ENCODE measurements around the gene MAMLD1. TPM values are rescaled to one million over a fixed set of nuclear protein-coding genes. Genes with fewer than 3 reads are reported as not detected.

Gene MAMLD1
- total and polyA plus RNA-seq, 5 donors from 2014 or later = 0.14 to 1.7 (median 0.45) TPM

DNA sequence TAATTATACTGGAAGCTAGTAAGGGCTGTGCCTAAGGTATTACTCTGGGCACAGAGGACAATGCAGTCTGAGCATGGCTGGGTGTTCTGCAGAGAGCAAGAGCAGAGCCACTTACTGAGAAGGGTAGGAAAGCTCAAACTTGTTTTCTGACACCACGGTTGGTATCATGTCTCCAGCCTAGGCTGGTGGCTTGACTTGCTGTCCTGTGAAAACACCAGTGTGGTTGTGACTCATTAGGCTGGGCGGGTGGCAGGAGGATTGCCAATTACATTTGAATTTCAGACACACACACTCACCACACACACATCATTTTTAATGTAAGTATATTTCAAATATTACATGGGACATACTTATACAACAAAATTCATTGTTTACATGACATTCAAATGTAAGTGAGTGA, 185.6 kb downstream of the MAMLD1 start:
- Mint-ChIP-seq H3K4me1 (peaks cover 5 to 27% (median 7%) of the 10 kb centered on the region in 4 donors), H3K4me3 (no peak overlapping the region), H3K27me3 (no peaks in the 10 kb centered on the region), H3K27ac (no peak overlapping the region), H3K9me3 (no peaks in the 10 kb centered on the region), H3K36me3 (no peaks in the 10 kb centered on the region)
- DNase-seq (peak in 1 of 3 donors; percentile 7), ATAC-seq (ENCODE audit: low read depth in 2 of 2) (no peak)
- Histone ChIP-seq H3K27me3 (ENCODE audit: control insufficient read depth, insufficient read depth, low read length) (peaks cover 3% of the 10 kb centered on the region), H3K36me3 (ENCODE audit: control insufficient read depth, insufficient read depth, low read length) (no peaks in the 10 kb centered on the region), H3K9me3 (ENCODE audit: control insufficient read depth in 2 of 2, low read length in 2 of 2) (no peaks in the 10 kb centered on the region), H3K4me3 (ENCODE audit: low read depth, low read length) (no peak overlapping the region), H3K4me1 (ENCODE audit: control insufficient read depth, insufficient read depth, low read length, poor library complexity, severe bottlenecking) (peaks cover 12% of the 10 kb centered on the region), H3K27ac (ENCODE audit: insufficient read depth, low read length, poor library complexity, severe bottlenecking) (no peak overlapping the region)

GRCh38 chrX:150551963-150552362, 188.8 kb downstream of the MAMLD1 start:
- H3K9me3 Mint-ChIP-seq = no peaks in the 10 kb centered on the region
- no peak overlapping the region for H3K4me3 ChIP-seq (ENCODE audit: low read depth, low read length)
- DNase-seq (no peak), ATAC-seq (ENCODE audit: low read depth in 2 of 2) (no peak)
- no peaks in the 10 kb centered on the region for H3K9me3 ChIP-seq (ENCODE audit: control insufficient read depth in 2 of 2, low read length in 2 of 2)
- no peak overlapping the region for H3K27ac Mint-ChIP-seq
- H3K27me3 Mint-ChIP-seq = no peaks in the 10 kb centered on the region
- peaks cover 3% of the 10 kb centered on the region for H3K27me3 ChIP-seq (ENCODE audit: control insufficient read depth, insufficient read depth, low read length)
- H3K36me3 ChIP-seq (ENCODE audit: control insufficient read depth, insufficient read depth, low read length) = no peaks in the 10 kb centered on the region
- no peak overlapping the region for H3K27ac ChIP-seq (ENCODE audit: insufficient read depth, low read length, poor library complexity, severe bottlenecking)
- H3K4me1 Mint-ChIP-seq = peaks cover 0 to 15% (median under 1%) of the 10 kb centered on the region in 4 donors
- peaks cover 7% of the 10 kb centered on the region for H3K4me1 ChIP-seq (ENCODE audit: control insufficient read depth, insufficient read depth, low read length, poor library complexity, severe bottlenecking)
- H3K4me3 Mint-ChIP-seq = no peak overlapping the region
- no peaks in the 10 kb centered on the region for H3K36me3 Mint-ChIP-seq

- H3K4me1 ChIP-seq (ENCODE audit: control insufficient read depth, insufficient read depth, low read length, poor library complexity, severe bottlenecking) = no peaks in the 10 kb centered on the region
- peaks cover 2% of the 10 kb centered on the region for H3K27me3 ChIP-seq (ENCODE audit: control insufficient read depth, insufficient read depth, low read length)
- no peak overlapping the region for H3K4me3 ChIP-seq (ENCODE audit: low read depth, low read length)
- H3K27ac ChIP-seq (ENCODE audit: insufficient read depth, low read length, poor library complexity, severe bottlenecking) = no peak overlapping the region
- H3K9me3 Mint-ChIP-seq = no peaks in the 10 kb centered on the region
- no peak for DNase-seq
- no peaks in the 10 kb centered on the region for H3K36me3 ChIP-seq (ENCODE audit: control insufficient read depth, insufficient read depth, low read length)
- H3K4me3 Mint-ChIP-seq = no peak overlapping the region
- H3K4me1 Mint-ChIP-seq = no peaks in the 10 kb centered on the region
- no peak for ATAC-seq (ENCODE audit: low read depth in 2 of 2)
- no peaks in the 10 kb centered on the region for H3K36me3 Mint-ChIP-seq
- H3K27ac Mint-ChIP-seq = no peak overlapping the region
- H3K9me3 ChIP-seq (ENCODE audit: control insufficient read depth in 2 of 2, low read length in 2 of 2) = no peaks in the 10 kb centered on the region
- peaks cover 4% of the 10 kb centered on the region for H3K27me3 Mint-ChIP-seq
Observed at GRCh38 chrX:150558424-150558823, 195.3 kb downstream of the MAMLD1 start.

Other genes starting within 250 kb of the MAMLD1 start
- 31.9 TPM for gene MTM1, start 205.3 kb downstream of the MAMLD1 start, total RNA-seq
- gene MTM1, start 205.3 kb downstream of the MAMLD1 start, polyA plus RNA-seq = 10 to 100 TPM; 19.3 to 23.2 (median 21.8) TPM